Panc1 (cell line): ENCODE results near the gene SHB. TPM values are rescaled to one million over a fixed set of nuclear protein-coding genes. Genes with fewer than 3 reads are reported as not detected.

ENCODE experiments used
- ATAC-seq: fragments of 200-7000 bp; cut with Tn5 transposase; 2 replicates; pipeline ENCODE4 v1.9.1; 2020; ENCODE audit warnings: mild to moderate bottlenecking, moderate library complexity
- BruUV-seq: library from RNA; stranded (reverse); fragments of 400-500 nt; replicated peaks from 2 replicates; lab custom pipeline; 2021; lab: Mats Ljungman, UMichigan
- CTCF ChIA-PET: fragments of 300-600 bp; sonication (Branson Sonifier 250); formaldehyde crosslinking; loops from one replicate; lab custom pipeline; 2022; ENCODE audit warnings: antibody characterized with exemption; lab: Charles Lee
- POLR2A ChIA-PET: fragments of 300-600 bp; sonication (Branson Sonifier 250); formaldehyde crosslinking; loops from one replicate; lab custom pipeline; 2022; ENCODE audit warnings: antibody characterized with exemption; lab: Charles Lee
- DNase-seq: peaks from one replicate; pipeline ENCODE4 v3.0.0-alpha.2; 2010; ENCODE audit warnings: low read depth, low spot score
- H3K27ac ChIP-seq: 2 replicates; pipeline ENCODE4 v1.5.1; 2011; ENCODE audit warnings: mild to moderate bottlenecking, low read length, inconsistent platforms
- H3K27me3 ChIP-seq: fragments of 200-500 bp; sonication (Bioruptor generic); 2 replicates; pipeline ENCODE4 v1.6.0; 2014; ENCODE audit warnings: low read length, inconsistent platforms; ENCODE audit not compliant: control insufficient read depth, insufficient read depth
- H3K36me3 ChIP-seq: fragments of 200-500 bp; sonication (Bioruptor generic); 2 replicates; pipeline ENCODE4 v1.5.1; 2014; ENCODE audit warnings: inconsistent platforms, mild to moderate bottlenecking, low read length, moderate library complexity; ENCODE audit not compliant: control insufficient read depth, insufficient read depth
- H3K4me1 ChIP-seq: 2 replicates; pipeline ENCODE4 v1.5.1; 2011; ENCODE audit warnings: inconsistent platforms, mild to moderate bottlenecking, low read length, moderate library complexity; ENCODE audit not compliant: control insufficient read depth, insufficient read depth
- H3K4me3 ChIP-seq, 2 experiments: 2 replicates each; pipeline ENCODE4 v1.5.1; 2011 to 2012; ENCODE audit warnings: low read depth in 2 of 2, low read length in 2 of 2, mild to moderate bottlenecking in 2 of 2, inconsistent platforms in 1 of 2, moderate library complexity in 1 of 2
- H3K9me3 ChIP-seq: fragments of 200-500 bp; sonication (Bioruptor generic); 2 replicates; pipeline ENCODE4 v1.5.1; 2014; ENCODE audit warnings: low read depth, mild to moderate bottlenecking, inconsistent platforms, low read length, moderate library complexity; ENCODE audit not compliant: control insufficient read depth, insufficient read depth
- CTCF ChIP-seq: fragments of 450-650 bp; IDR thresholded peaks from 2 replicates; pipeline ENCODE4 v1.5.1; 2017; ENCODE audit warnings: mild to moderate bottlenecking
- POLR2AphosphoS5 ChIP-seq: IDR thresholded peaks from 2 replicates; pipeline ENCODE4 v1.6.1; 2012; ENCODE audit warnings: mild to moderate bottlenecking, low read depth, low read length, moderate library complexity
- REST ChIP-seq, 2 experiments: IDR thresholded peaks; 2 replicates each; pipeline ENCODE4 v1.6.1; 2011 to 2012; ENCODE audit warnings: low read depth in 2 of 2, control low read depth in 1 of 2, low read length in 1 of 2, mild to moderate bottlenecking in 1 of 2, moderate library complexity in 1 of 2; ENCODE audit not compliant: insufficient read depth in 1 of 2
- SIN3A ChIP-seq: IDR thresholded peaks from 2 replicates; pipeline ENCODE4 v1.6.1; 2012; ENCODE audit warnings: low read depth, mild to moderate bottlenecking, low read length, moderate library complexity, borderline replicate concordance; ENCODE audit not compliant: insufficient read depth
- TCF7L2 ChIP-seq: IDR thresholded peaks from 2 replicates; pipeline ENCODE4 v1.6.1; 2011; ENCODE audit warnings: mild to moderate bottlenecking, low read depth, low read length, inconsistent platforms
- in situ Hi-C: cut with HindIII; loops from 2 replicates; pipeline ENCODE4 v1.10.0; 2016; ENCODE audit warnings: low sequenced_read_pairs, low pct_unique_long_range_greater_than_20kb
- intact Hi-C: fragments of 100-400 bp; cut with micrococcal nuclease; formaldehyde crosslinking; loops from one replicate; pipeline ENCODE4 v1.10.0; 2022; ENCODE audit not compliant: unreplicated experiment
- total RNA-seq: library from RNA; stranded (reverse); gene quantifications from one replicate; pipeline ENCODE4 v1.2.1, GENCODE V29; 2021; ENCODE audit not compliant: unreplicated experiment

Gene SHB
- total RNA-seq, 1 experiment from 2014 or later = 59.9 TPM

GRCh38 chr9:37948417-37948980, 120.5 kb downstream of the SHB start:
- no peak for ATAC-seq
- in situ Hi-C loops = no loop called here
- Histone ChIP-seq H3K27me3 (no peaks in the 10 kb centered on the region), H3K9me3 (no peaks in the 10 kb centered on the region), H3K36me3 (peaks cover 2% of the 10 kb centered on the region), H3K4me3 (no peak overlapping the region), H3K4me1 (peaks cover 33% of the 10 kb centered on the region), H3K27ac (no peak overlapping the region)
- no TSS peak for BruUV-seq
- intact Hi-C loops = no loop called here
- DNase-seq = no peak
- TF ChIP-seq TCF7L2 = no peak
- TF ChIP-seq SIN3A = no peak
- no peak for TF ChIP-seq POLR2AphosphoS5
- TF ChIP-seq REST (IDR thresholded peaks at IDR 0.05; ENCODE audit: insufficient read depth in 1 of 2, low read depth in 2 of 2, low read length in 1 of 2) = no peak
- no peak for TF ChIP-seq CTCF
- ChIA-PET CTCF (no interaction called here), POLR2A (no interaction called here)

GRCh38 chr9:37947977-37948376, 121.0 kb downstream of the SHB start:
- in situ Hi-C loops (no loop called here), intact Hi-C loops (no loop called here)
- no peaks in the 10 kb centered on the region for H3K9me3 ChIP-seq
- TF ChIP-seq CTCF = no peak
- TF ChIP-seq POLR2AphosphoS5 = no peak
- TF ChIP-seq REST (IDR thresholded peaks at IDR 0.05; ENCODE audit: insufficient read depth in 1 of 2, low read depth in 2 of 2, low read length in 1 of 2) = no peak
- no peak for TF ChIP-seq SIN3A
- TF ChIP-seq TCF7L2 = no peak
- peaks cover 2% of the 10 kb centered on the region for H3K36me3 ChIP-seq
- no peak overlapping the region; the same call in 1 of the 2 replicates for H3K27ac ChIP-seq
- peaks cover 28% of the 10 kb centered on the region for H3K4me1 ChIP-seq
- H3K4me3 ChIP-seq = no peak overlapping the region
- ChIA-PET CTCF (no interaction called here), POLR2A (no interaction called here)
- no TSS peak for BruUV-seq
- DNase-seq (no peak), ATAC-seq (no peak)
- H3K27me3 ChIP-seq = no peaks in the 10 kb centered on the region
